Measurements from ENCODE around the gene POGK. TPM values are rescaled to one million over a fixed set of nuclear protein-coding genes. Genes with fewer than 3 reads are reported as not detected.
A peak's percentile ranks its signal among the peaks of the same experiment; 100 is the strongest.

The POGK gene
- polyA plus RNA-seq, 1 donor from 2014 or later = 39.3 TPM

- peaks cover 31% of the 10 kb centered on the region for H3K79me2 ChIP-seq (replicated peaks; ENCODE audit: insufficient read depth, low read length)
- H2AFZ ChIP-seq (ENCODE audit: low read depth, low read length) = peak overlapping the region; percentile 71
- H3K27ac ChIP-seq (ENCODE audit: low read length) = peak overlapping the region; percentile 75
- no peaks in the 10 kb centered on the region for H3F3A ChIP-seq (ENCODE audit: insufficient read depth, low read length, poor library complexity, severe bottlenecking)
- no peaks in the 10 kb centered on the region for H3K9me3 ChIP-seq (ENCODE audit: low read length)
- peak overlapping the region; percentile 90 for H3K4me3 ChIP-seq (ENCODE audit: low read length)
- H3K27me3 ChIP-seq (ENCODE audit: insufficient read depth, low read depth, low read length) = no peaks in the 10 kb centered on the region
- TF ChIP-seq EP300 (conservative IDR thresholded peaks at IDR 0.05; ENCODE audit: poor library complexity, severe bottlenecking) = no peak
- no peak for TF ChIP-seq POLR2AphosphoS5 (IDR thresholded peaks at IDR 0.05)
- TF ChIP-seq REST (IDR thresholded peaks at IDR 0.05; ENCODE audit: borderline replicate concordance) = no peak
- no peak for TF ChIP-seq CTCF (IDR thresholded peaks at IDR 0.05; ENCODE audit: poor library complexity, severe bottlenecking)
- TF ChIP-seq MXI1 (conservative IDR thresholded peaks at IDR 0.05; ENCODE audit: poor library complexity, severe bottlenecking) = no peak
- no peak for TF ChIP-seq SMC3 (conservative IDR thresholded peaks at IDR 0.05; ENCODE audit: poor library complexity)
- TF ChIP-seq TAF1 (IDR thresholded peaks at IDR 0.05; ENCODE audit: low read depth) = no peak
- TF ChIP-seq RAD21 (conservative IDR thresholded peaks at IDR 0.05) = no peak
- TF ChIP-seq EZH2 (IDR thresholded peaks at IDR 0.05; ENCODE audit: borderline replicate concordance, insufficient read depth, low read length, poor library complexity, severe bottlenecking) = no peak
- no peaks in the 10 kb centered on the region for H4K20me1 ChIP-seq (ENCODE audit: insufficient read depth)
- H3K9me2 ChIP-seq (ENCODE audit: insufficient read depth, low read length) = no peaks in the 10 kb centered on the region
- H3K36me3 ChIP-seq (ENCODE audit: insufficient read depth, low read length) = no peaks in the 10 kb centered on the region
- peak overlapping the region; percentile 74 for H3K4me2 ChIP-seq (ENCODE audit: low read length)
- H3K9ac ChIP-seq (ENCODE audit: low read length) = peak overlapping the region; percentile 81
Observed at GRCh38 chr1:166875302-166875733, 36.0 kb downstream of the POGK start.

- peaks cover 31% of the 10 kb centered on the region for H3K79me2 ChIP-seq (replicated peaks; ENCODE audit: insufficient read depth, low read length)
- no peaks in the 10 kb centered on the region for H3K9me3 ChIP-seq (ENCODE audit: low read length)
- H3K4me2 ChIP-seq (ENCODE audit: low read length) = peak within 1 kb of the TSS; percentile 74
- H3K27ac ChIP-seq (ENCODE audit: low read length) = peak within 1 kb of the TSS; percentile 75
- TF ChIP-seq RAD21 (conservative IDR thresholded peaks at IDR 0.05) (peak; percentile 50), EZH2 (IDR thresholded peaks at IDR 0.05; ENCODE audit: borderline replicate concordance, insufficient read depth, low read length, poor library complexity, severe bottlenecking) (no peak), POLR2AphosphoS5 (IDR thresholded peaks at IDR 0.05) (peak; percentile 85), TAF1 (IDR thresholded peaks at IDR 0.05; ENCODE audit: low read depth) (no peak), EP300 (conservative IDR thresholded peaks at IDR 0.05; ENCODE audit: poor library complexity, severe bottlenecking) (peak; percentile 54), CTCF (IDR thresholded peaks at IDR 0.05; ENCODE audit: poor library complexity, severe bottlenecking) (peak; percentile 65), MXI1 (conservative IDR thresholded peaks at IDR 0.05; ENCODE audit: poor library complexity, severe bottlenecking) (peak; percentile 80), SMC3 (conservative IDR thresholded peaks at IDR 0.05; ENCODE audit: poor library complexity) (peak; percentile 51), REST (IDR thresholded peaks at IDR 0.05; ENCODE audit: borderline replicate concordance) (no peak)
- no peaks in the 10 kb centered on the region for H3K9me2 ChIP-seq (ENCODE audit: insufficient read depth, low read length)
- no peaks in the 10 kb centered on the region for H3K36me3 ChIP-seq (ENCODE audit: insufficient read depth, low read length)
- H3K27me3 ChIP-seq (ENCODE audit: insufficient read depth, low read depth, low read length) = no peaks in the 10 kb centered on the region
- H4K20me1 ChIP-seq (ENCODE audit: insufficient read depth) = no peaks in the 10 kb centered on the region
- peak within 1 kb of the TSS; percentile 90 for H3K4me3 ChIP-seq (ENCODE audit: low read length)
- H3F3A ChIP-seq (ENCODE audit: insufficient read depth, low read length, poor library complexity, severe bottlenecking) = no peaks in the 10 kb centered on the region
- peak within 1 kb of the TSS; percentile 71 for H2AFZ ChIP-seq (ENCODE audit: low read depth, low read length)
- H3K9ac ChIP-seq (ENCODE audit: low read length) = peak within 1 kb of the TSS; percentile 81
Observed at GRCh38 chr1:166875734-166876539, 36.7 kb downstream of the POGK start, which contains the start of gene TADA1. TADA1 (minus strand) TSS chr1:166876264; CDS start chr1:166876233, 31 bp downstream.
